ENCODE results near the gene WNT2. TPM values are rescaled to one million over a fixed set of nuclear protein-coding genes. Genes with fewer than 3 reads are reported as not detected.

Gene WNT2
- total RNA-seq, 6 experiments from 2014 or later = 0.46 to 0.93 (median 0.57) TPM

DNA sequence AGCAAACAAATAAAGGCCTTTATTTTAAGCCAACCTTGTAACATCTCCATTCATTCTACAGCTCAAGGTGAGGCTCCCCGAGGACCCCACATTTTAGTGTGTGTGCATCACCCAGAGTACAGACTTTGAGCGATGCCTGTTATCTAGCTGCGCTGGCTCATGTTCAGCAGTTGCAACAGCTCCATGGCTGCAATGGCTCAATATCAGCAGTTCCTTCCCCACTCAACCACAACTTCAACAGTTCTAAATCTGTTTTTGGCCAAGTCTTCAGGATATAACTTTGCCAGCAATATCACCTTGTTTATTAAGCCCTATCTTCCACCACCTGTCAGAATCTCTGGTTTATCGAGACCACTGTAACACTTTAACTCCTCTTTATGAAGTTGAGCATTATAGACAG is 95.8 kb downstream of the WNT2 start:
- H3K4me3 ChIP-seq = no peak overlapping the region
- TF ChIP-seq, protein P1, sequence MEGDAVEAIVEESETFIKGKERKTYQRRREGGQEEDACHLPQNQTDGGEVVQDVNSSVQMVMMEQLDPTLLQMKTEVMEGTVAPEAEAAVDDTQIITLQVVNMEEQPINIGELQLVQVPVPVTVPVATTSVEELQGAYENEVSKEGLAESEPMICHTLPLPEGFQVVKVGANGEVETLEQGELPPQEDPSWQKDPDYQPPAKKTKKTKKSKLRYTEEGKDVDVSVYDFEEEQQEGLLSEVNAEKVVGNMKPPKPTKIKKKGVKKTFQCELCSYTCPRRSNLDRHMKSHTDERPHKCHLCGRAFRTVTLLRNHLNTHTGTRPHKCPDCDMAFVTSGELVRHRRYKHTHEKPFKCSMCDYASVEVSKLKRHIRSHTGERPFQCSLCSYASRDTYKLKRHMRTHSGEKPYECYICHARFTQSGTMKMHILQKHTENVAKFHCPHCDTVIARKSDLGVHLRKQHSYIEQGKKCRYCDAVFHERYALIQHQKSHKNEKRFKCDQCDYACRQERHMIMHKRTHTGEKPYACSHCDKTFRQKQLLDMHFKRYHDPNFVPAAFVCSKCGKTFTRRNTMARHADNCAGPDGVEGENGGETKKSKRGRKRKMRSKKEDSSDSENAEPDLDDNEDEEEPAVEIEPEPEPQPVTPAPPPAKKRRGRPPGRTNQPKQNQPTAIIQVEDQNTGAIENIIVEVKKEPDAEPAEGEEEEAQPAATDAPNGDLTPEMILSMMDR (IDR thresholded peaks at IDR 0.05) = no peak
- TF ChIP-seq POLR2A (IDR thresholded peaks at IDR 0.05) = no peak
- no peaks in the 10 kb centered on the region for H3K36me3 ChIP-seq
- H3K27ac ChIP-seq = no peak overlapping the region
- no peaks in the 10 kb centered on the region for H3K27me3 ChIP-seq
- ATAC-seq (peak in 1 of 4 donors; percentile 36), DNase-seq (no peak)
- no peaks in the 10 kb centered on the region for H3K9me3 ChIP-seq
- WGBS (ENCODE audit: insufficient coverage, low coverage, low lambda C conversion rate, missing lambda C conversion rate) = 48% methylated on average over 4 of the region's 4 CpGs
- intact Hi-C loops (cut with DNase I) = no loop called here
- no peaks in the 10 kb centered on the region for H3K4me1 ChIP-seq

DNA sequence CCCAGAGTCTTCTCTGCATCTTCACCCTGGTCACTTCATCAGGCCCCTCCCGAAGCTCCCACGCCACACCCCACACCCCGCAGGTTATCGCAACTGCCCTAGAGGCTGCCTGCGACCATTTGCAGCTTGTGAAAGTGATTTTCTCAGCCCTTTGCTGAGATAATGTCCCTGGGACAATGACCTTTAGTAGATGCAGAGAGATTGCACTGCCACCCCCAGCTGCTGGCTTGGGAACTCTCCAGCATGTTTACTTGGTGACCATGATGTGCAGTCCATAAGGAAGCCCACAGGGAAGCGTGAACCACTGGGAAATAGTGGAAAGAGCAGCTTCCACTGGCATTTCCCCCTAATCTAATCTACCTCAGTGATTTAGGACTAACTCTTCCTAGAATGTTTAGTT is 97.3 kb downstream of the WNT2 start:
- H3K27me3 ChIP-seq = no peaks in the 10 kb centered on the region
- H3K9me3 ChIP-seq = no peaks in the 10 kb centered on the region
- DNase-seq (no peak), ATAC-seq (no peak)
- H3K27ac ChIP-seq = no peak overlapping the region
- intact Hi-C loops (cut with DNase I) = no loop called here
- WGBS (ENCODE audit: insufficient coverage, low coverage, low lambda C conversion rate, missing lambda C conversion rate) = 87% methylated on average over 6 of the region's 6 CpGs
- no peaks in the 10 kb centered on the region for H3K36me3 ChIP-seq
- TF ChIP-seq POLR2A (IDR thresholded peaks at IDR 0.05) = no peak
- TF ChIP-seq, protein P1 (IDR thresholded peaks at IDR 0.05) = no peak
- H3K4me1 ChIP-seq = no peaks in the 10 kb centered on the region
- H3K4me3 ChIP-seq = no peak overlapping the region

Small RNA genes lying within 50 kb of the gene (small RNA-seq; reads per million reads assigned to genes)
- 0 reads per million in 2 experiments for gene MTCYBP6

Other genes with a start within 250 kb of the WNT2 start
- gene ASZ1, start 104.4 kb upstream of the WNT2 start, total RNA-seq = not detected
- 1 to 10 TPM in 4 of 6 experiments, under 1 TPM in 2; 0.50 to 4.5 (median 1.5) TPM for gene CFTR, start 157.0 kb upstream of the WNT2 start, total RNA-seq